ENCODE data around the gene PIP4K2B.

GRCh38 chr17:38768417-38768816, 30.9 kb downstream of the PIP4K2B start:
- TF ChIP-seq CTCF (IDR thresholded peaks at IDR 0.05; ENCODE audit: poor library complexity) (no peak), EZH2 (IDR thresholded peaks at IDR 0.05; ENCODE audit: borderline replicate concordance) (no peak), EZH2phosphoT487 (IDR thresholded peaks at IDR 0.05; ENCODE audit: low read depth, severe bottlenecking, unreplicated experiment) (no peak)
